Parathyroid adenoma (tissue), 2 donors: Measurements from ENCODE around the gene ZNF485.

Experiments
- H2AFZ ChIP-seq: fragments of 300-600 bp; sonication (generic); one replicate; pipeline ENCODE4 v1.7.0; 2017; ENCODE audit warnings: antibody characterized with exemption, mild to moderate bottlenecking
- H3K27ac ChIP-seq: fragments of 300-600 bp; sonication (generic); one replicate; pipeline ENCODE4 v1.7.0; 2017
- H3K27me3 ChIP-seq: fragments of 300-600 bp; sonication (generic); one replicate; pipeline ENCODE4 v1.7.0; 2017; ENCODE audit warnings: low read length; ENCODE audit not compliant: control insufficient read depth, insufficient read depth
- H3K36me3 ChIP-seq: fragments of 300-600 bp; sonication (generic); one replicate; pipeline ENCODE4 v1.7.0; 2017; ENCODE audit warnings: low read length; ENCODE audit not compliant: control insufficient read depth, insufficient read depth
- H3K4me1 ChIP-seq: fragments of 300-600 bp; sonication (generic); one replicate; pipeline ENCODE4 v1.7.0; 2017; ENCODE audit warnings: control low read depth
- H3K4me2 ChIP-seq: fragments of 300-600 bp; sonication (generic); one replicate; pipeline ENCODE4 v1.7.0; 2017; ENCODE audit warnings: low read length
- H3K4me3 ChIP-seq: fragments of 300-600 bp; sonication (generic); one replicate; pipeline ENCODE4 v1.7.0; 2017; ENCODE audit warnings: low read depth, low read length
- H3K79me2 ChIP-seq: fragments of 300-600 bp; sonication (generic); one replicate; pipeline ENCODE4 v1.7.0; 2017; ENCODE audit warnings: control low read depth
- H3K9ac ChIP-seq: fragments of 300-600 bp; sonication (generic); one replicate; pipeline ENCODE4 v1.7.0; 2017; ENCODE audit warnings: mild to moderate bottlenecking
- H3K9me3 ChIP-seq: fragments of 300-600 bp; sonication (generic); one replicate; pipeline ENCODE4 v1.7.0; 2017; ENCODE audit warnings: low read length; ENCODE audit not compliant: control insufficient read depth
- TF ChIP-seq, protein P1 (sequence below): fragments of 300-600 bp; sonication (generic); IDR thresholded peaks from one replicate; pipeline ENCODE4 v1.7.0; 2017; ENCODE audit warnings: antibody characterized with exemption, mild to moderate bottlenecking
- donor health status: primary hyperparathyroidism.

ZNF485 gene

DNA sequence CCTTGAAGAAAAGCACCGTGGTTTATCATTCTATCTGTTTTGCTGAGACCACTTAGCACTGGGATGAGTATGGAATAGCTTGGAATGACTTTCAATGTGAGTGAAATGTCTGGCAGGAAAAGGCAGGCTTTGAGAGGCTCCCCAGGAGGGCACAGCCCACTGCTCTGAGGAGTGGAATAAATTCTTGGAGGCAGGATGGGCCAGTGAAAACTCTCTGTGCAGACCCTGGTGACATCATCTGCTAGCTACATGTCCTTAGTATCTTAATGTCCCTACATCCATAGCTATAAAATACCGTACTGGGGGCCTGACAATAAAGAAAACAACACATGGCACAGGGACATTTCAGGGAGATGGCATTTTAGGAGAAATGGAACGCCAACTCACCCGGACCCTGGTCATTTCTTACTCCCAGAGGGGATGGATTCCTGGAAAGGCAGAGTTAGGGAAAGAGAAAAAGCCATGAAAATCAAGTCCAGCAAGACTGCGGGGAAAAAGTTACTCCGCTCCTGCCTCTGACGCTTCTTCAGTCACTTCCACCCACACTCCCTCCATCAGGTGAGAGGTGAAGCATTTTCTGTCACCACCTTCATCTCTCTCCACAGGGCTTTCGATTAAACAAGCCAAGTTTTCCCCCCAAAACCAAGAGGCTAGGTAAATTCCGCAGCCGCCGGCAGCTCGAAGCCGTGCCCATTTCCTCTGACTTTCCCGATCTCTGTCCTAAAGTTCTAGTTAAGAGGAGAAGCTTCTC, 32.8 kb upstream of the ZNF485 start:
- TF ChIP-seq, protein P1, sequence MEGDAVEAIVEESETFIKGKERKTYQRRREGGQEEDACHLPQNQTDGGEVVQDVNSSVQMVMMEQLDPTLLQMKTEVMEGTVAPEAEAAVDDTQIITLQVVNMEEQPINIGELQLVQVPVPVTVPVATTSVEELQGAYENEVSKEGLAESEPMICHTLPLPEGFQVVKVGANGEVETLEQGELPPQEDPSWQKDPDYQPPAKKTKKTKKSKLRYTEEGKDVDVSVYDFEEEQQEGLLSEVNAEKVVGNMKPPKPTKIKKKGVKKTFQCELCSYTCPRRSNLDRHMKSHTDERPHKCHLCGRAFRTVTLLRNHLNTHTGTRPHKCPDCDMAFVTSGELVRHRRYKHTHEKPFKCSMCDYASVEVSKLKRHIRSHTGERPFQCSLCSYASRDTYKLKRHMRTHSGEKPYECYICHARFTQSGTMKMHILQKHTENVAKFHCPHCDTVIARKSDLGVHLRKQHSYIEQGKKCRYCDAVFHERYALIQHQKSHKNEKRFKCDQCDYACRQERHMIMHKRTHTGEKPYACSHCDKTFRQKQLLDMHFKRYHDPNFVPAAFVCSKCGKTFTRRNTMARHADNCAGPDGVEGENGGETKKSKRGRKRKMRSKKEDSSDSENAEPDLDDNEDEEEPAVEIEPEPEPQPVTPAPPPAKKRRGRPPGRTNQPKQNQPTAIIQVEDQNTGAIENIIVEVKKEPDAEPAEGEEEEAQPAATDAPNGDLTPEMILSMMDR, result no peak
- Histone ChIP-seq H3K79me2 (no peaks in the 10 kb centered on the region), H3K4me3 (peak overlapping the region; percentile 54), H2AFZ (peak overlapping the region; percentile 93), H3K27me3 (no peaks in the 10 kb centered on the region), H3K27ac (no peak overlapping the region), H3K9me3 (no peaks in the 10 kb centered on the region), H3K9ac (no peak overlapping the region), H3K36me3 (no peaks in the 10 kb centered on the region), H3K4me1 (peaks cover 3% of the 10 kb centered on the region), H3K4me2 (peak overlapping the region; percentile 61)

DNA sequence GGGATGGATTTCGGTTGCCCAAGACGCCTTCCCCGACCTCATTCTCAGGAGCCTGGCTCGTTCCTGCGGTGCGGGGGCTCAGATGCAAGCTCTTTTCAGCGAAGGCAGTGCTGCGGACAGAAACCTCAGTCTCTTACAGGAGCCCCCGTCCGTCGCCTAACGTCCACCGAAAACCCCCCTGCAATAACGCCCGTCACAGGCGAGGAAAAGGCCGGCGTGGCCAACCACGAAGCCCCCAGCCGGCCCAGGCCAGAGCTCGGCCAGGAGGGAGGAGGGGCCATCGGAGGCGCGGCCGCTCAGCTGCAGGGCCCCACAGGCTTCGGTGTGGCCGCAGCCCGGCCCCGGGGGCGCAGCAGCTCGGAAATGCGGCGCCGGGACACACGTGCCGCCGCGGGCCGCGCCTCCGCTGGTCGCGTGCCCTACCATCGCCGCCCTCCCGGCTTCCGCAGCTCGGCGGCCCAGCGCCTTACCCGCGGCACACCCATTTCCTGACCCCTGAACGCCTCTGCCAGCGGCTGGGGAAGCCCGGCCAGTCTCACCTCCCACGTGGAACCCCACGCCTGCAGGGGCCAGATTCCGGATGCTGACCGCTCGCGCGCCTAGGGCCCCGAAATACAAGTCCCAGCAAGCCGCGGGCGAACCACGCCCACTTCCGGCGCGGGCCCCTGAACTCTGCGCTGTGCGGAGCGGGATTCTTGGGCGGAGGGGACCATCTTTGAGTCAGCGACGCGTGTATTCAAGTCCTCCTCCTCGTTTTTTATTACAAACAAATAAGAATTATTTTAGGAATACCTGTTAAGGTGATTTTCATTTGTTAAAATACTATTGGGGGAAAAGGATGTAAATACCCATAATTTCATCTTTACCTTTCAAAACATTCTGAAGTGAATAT, 32.0 kb upstream of the ZNF485 start, which contains the start of gene ZNF239:
Gene ZNF239, minus strand, starts transcription at position 616 of the 892 bp plus-strand sequence. CDS start 16,537 bp downstream, outside the sequence.
- no peaks in the 10 kb centered on the region for H3K79me2 ChIP-seq
- H3K4me1 ChIP-seq, result peaks cover 3% of the 10 kb centered on the region
- peak within 1 kb of the TSS; percentile 54 for H3K4me3 ChIP-seq
- TF ChIP-seq, protein P1, result no peak
- H3K9ac ChIP-seq, result no peak within 1 kb of the TSS
- H3K27me3 ChIP-seq, result no peaks in the 10 kb centered on the region
- H3K36me3 ChIP-seq, result no peaks in the 10 kb centered on the region
- H2AFZ ChIP-seq, result peak within 1 kb of the TSS; percentile 93
- peak within 1 kb of the TSS; percentile 61 for H3K4me2 ChIP-seq
- H3K9me3 ChIP-seq, result no peaks in the 10 kb centered on the region
- no peak within 1 kb of the TSS for H3K27ac ChIP-seq

DNA sequence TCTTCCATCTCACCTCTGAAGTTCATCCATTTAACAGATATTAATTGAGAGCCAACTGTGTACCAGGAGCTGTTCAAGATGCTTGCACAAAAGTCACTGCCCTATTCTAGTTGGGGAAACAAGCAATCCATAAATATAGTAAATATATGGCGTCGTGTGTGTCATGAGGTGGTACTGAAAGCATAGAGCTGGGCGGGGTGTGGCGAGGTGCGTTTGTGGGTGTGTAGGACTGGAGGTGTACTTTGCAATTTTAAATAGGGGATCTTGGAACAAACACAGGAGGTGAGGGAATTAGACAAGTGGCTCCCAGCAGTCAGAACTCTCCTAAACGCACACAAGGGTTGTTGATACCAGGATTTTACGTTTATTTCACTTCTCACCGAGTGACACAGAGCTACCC, 31.3 kb upstream of the ZNF485 start:
- Histone ChIP-seq H3K9me3 (no peaks in the 10 kb centered on the region), H3K27me3 (no peaks in the 10 kb centered on the region), H3K79me2 (no peaks in the 10 kb centered on the region), H3K4me3 (peak overlapping the region; percentile 54), H3K4me1 (peaks cover 3% of the 10 kb centered on the region), H3K4me2 (peak overlapping the region; percentile 61), H3K9ac (no peak overlapping the region), H2AFZ (peak overlapping the region; percentile 93), H3K36me3 (no peaks in the 10 kb centered on the region), H3K27ac (no peak overlapping the region)
- TF ChIP-seq, protein P1, result no peak

DNA sequence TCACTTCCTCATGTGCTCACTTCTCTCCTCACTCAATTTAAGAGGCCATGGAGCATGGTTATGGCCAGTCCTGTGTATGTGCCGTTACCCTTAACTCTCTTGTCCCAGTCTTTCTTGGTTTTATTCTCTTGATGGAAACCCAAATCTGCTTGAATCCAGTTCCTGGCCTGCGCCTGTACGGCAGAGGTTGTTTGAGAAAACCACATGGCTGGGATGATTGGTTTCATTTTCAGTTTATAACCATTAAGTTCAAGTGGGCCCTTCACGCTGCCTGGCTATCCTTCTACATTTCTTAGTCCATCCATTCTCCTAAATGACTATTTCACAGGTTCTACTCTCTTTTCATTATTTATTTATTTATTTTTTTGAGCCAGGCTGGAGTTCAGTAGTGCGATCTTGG, 30.2 kb upstream of the ZNF485 start:
- H3K27me3 ChIP-seq, result no peaks in the 10 kb centered on the region
- no peak overlapping the region for H2AFZ ChIP-seq
- no peak overlapping the region for H3K4me2 ChIP-seq
- H3K36me3 ChIP-seq, result no peaks in the 10 kb centered on the region
- TF ChIP-seq, protein P1, result no peak
- H3K9ac ChIP-seq, result no peak overlapping the region
- H3K9me3 ChIP-seq, result no peaks in the 10 kb centered on the region
- no peaks in the 10 kb centered on the region for H3K79me2 ChIP-seq
- H3K4me1 ChIP-seq, result peaks cover 3% of the 10 kb centered on the region
- no peak overlapping the region for H3K27ac ChIP-seq
- H3K4me3 ChIP-seq, result no peak overlapping the region
